ENCODE data around the gene MARCHF2. TPM values are rescaled to one million over a fixed set of nuclear protein-coding genes. Genes with fewer than 3 reads are reported as not detected.
"Not testable (repeated sequence)": the region's sequence is repeated elsewhere in the genome, so short reads cannot be mapped to it uniquely, and the experiment has no call there.

Gene MARCHF2
- total RNA-seq, 4 donors from 2014 or later: 86.1 to 381 (median 118) TPM

GRCh38 chr19:8401981-8402411 is 11.1 kb upstream of the MARCHF2 start:
- Histone ChIP-seq H3K9me3 (no peaks in the 10 kb centered on the region), H3K4me3 (no peak overlapping the region), H3K27ac (no peak overlapping the region), H3K4me1 (peaks cover 0 to 8% (median 4%) of the 10 kb centered on the region in 4 donors), H3K36me3 (peaks cover 0 to 23% (median 9%) of the 10 kb centered on the region in 4 donors), H3K27me3 (no peaks in the 10 kb centered on the region)
- DNase-seq: no peak
- no peak for TF ChIP-seq POLR2A (IDR thresholded peaks at IDR 0.05)
- no peak for TF ChIP-seq EP300 (IDR thresholded peaks at IDR 0.05; ENCODE audit: low read depth)
- TF ChIP-seq, protein P1, sequence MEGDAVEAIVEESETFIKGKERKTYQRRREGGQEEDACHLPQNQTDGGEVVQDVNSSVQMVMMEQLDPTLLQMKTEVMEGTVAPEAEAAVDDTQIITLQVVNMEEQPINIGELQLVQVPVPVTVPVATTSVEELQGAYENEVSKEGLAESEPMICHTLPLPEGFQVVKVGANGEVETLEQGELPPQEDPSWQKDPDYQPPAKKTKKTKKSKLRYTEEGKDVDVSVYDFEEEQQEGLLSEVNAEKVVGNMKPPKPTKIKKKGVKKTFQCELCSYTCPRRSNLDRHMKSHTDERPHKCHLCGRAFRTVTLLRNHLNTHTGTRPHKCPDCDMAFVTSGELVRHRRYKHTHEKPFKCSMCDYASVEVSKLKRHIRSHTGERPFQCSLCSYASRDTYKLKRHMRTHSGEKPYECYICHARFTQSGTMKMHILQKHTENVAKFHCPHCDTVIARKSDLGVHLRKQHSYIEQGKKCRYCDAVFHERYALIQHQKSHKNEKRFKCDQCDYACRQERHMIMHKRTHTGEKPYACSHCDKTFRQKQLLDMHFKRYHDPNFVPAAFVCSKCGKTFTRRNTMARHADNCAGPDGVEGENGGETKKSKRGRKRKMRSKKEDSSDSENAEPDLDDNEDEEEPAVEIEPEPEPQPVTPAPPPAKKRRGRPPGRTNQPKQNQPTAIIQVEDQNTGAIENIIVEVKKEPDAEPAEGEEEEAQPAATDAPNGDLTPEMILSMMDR (IDR thresholded peaks at IDR 0.05): no peak
- no peak for TF ChIP-seq POLR2AphosphoS5 (IDR thresholded peaks at IDR 0.05)
- intact Hi-C loops (cut with DNase I; ENCODE audit: low total_unique reads): no loop called here
- in situ Hi-C loops (cut with MboI; ENCODE audit: low pct_ligation_motif_present in 1 of 4, low pct_unique_long_range_greater_than_20kb in 1 of 4, low sequenced_read_pairs in 3 of 4): loop anchor here in 2 of 4 donors (10.0 to 25.0 kb wide), 2 partner anchors 47 to 110 kb away; partner anchors contain the start of genes PRAM1 (in 1 of the 2) and ZNF414 (in 1 of the 2)
- WGBS, 2 donors (ENCODE audit: low coverage in 1 of 2): 60 to 96% methylated on average over 2 to 21 of the region's 21 CpGs

DNA sequence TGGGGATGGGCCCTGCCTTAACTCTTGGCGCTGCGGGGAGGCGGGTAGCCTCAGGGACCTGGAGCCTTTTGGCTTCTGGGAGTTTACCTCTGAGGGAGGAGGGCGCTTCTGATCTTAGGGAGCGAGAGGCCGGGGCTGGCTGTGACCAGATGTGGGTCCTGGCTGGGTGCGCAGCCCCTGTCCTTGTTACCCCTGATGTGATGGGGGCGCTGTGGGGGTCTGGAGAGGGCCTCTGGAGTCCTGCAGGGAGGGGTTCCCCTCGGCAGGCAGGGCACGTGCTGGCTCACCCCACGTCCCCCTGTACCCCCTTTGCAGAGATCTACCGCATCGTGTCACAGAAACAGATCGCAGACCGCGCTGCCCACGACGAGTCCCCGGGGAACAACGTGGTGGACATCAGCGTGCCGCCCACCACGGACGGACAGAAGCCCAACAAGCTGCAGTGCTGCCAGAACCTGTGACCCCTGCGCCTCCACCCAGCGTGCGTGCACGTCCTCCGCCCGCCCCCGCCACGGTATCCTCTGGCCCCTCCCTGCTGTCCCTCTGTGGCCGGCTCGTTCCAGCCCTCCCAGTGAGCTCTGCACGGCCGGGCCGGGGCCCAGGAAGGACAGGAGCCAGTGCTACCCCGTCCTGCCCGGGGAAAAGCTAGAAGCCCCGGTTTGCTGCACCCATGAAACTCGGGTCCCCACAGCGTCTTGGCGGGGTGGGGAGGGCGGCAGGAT is 9.8 kb upstream of the MARCHF2 start:
- 90 to 100% methylated on average over 1 to 44 of the region's 44 CpGs for WGBS, 2 donors (ENCODE audit: low coverage in 1 of 2)
- Histone ChIP-seq H3K36me3 (peaks cover 0 to 23% (median 9%) of the 10 kb centered on the region in 4 donors), H3K27ac (peak overlapping the region in 1 of 4 donors; percentile 17), H3K27me3 (no peaks in the 10 kb centered on the region), H3K4me3 (no peak overlapping the region), H3K4me1 (no peaks in the 10 kb centered on the region), H3K9me3 (no peaks in the 10 kb centered on the region)
- TF ChIP-seq POLR2AphosphoS5 (IDR thresholded peaks at IDR 0.05) (no peak), POLR2A (IDR thresholded peaks at IDR 0.05) (no peak), EP300 (IDR thresholded peaks at IDR 0.05; ENCODE audit: low read depth) (no peak)
- TF ChIP-seq, protein P1 (IDR thresholded peaks at IDR 0.05): no peak
- intact Hi-C loops (cut with DNase I; ENCODE audit: low total_unique reads): no loop called here
- in situ Hi-C loops (cut with MboI; ENCODE audit: low pct_ligation_motif_present in 1 of 4, low pct_unique_long_range_greater_than_20kb in 1 of 4, low sequenced_read_pairs in 3 of 4): loop anchor here in 2 of 4 donors (10.0 to 25.0 kb wide), 2 partner anchors 48 to 109 kb away; partner anchors contain the start of genes PRAM1 (in 1 of the 2) and ZNF414 (in 1 of the 2)
- no peak for DNase-seq

- Histone ChIP-seq H3K36me3 (peaks cover 0 to 23% (median 9%) of the 10 kb centered on the region in 4 donors), H3K4me3 (no peak overlapping the region), H3K4me1 (no peaks in the 10 kb centered on the region), H3K9me3 (no peaks in the 10 kb centered on the region), H3K27ac (peak overlapping the region in 1 of 4 donors; percentile 17), H3K27me3 (no peaks in the 10 kb centered on the region)
- in situ Hi-C loops (cut with MboI; ENCODE audit: low pct_ligation_motif_present in 1 of 4, low pct_unique_long_range_greater_than_20kb in 1 of 4, low sequenced_read_pairs in 3 of 4): loop anchor here in 2 of 4 donors (10.0 to 25.0 kb wide), 2 partner anchors 49 to 109 kb away; partner anchors contain the start of genes PRAM1 (in 1 of the 2) and ZNF414 (in 1 of the 2)
- intact Hi-C loops (cut with DNase I; ENCODE audit: low total_unique reads): no loop called here
- TF ChIP-seq POLR2AphosphoS5 (IDR thresholded peaks at IDR 0.05): no peak
- no peak for TF ChIP-seq POLR2A (IDR thresholded peaks at IDR 0.05)
- no peak for TF ChIP-seq EP300 (IDR thresholded peaks at IDR 0.05; ENCODE audit: low read depth)
- TF ChIP-seq, protein P1 (IDR thresholded peaks at IDR 0.05): no peak
- 64 to 84% methylated on average over 6 to 23 of the region's 24 CpGs for WGBS, 2 donors (ENCODE audit: low coverage in 1 of 2)
- no peak for DNase-seq
Measured at GRCh38 chr19:8403820-8404109, 9.3 kb upstream of the MARCHF2 start.

GRCh38 chr19:8404391-8405151 is 8.5 kb upstream of the MARCHF2 start:
- TF ChIP-seq POLR2AphosphoS5 (IDR thresholded peaks at IDR 0.05) (no peak), EP300 (IDR thresholded peaks at IDR 0.05; ENCODE audit: low read depth) (no peak)
- TF ChIP-seq, protein P1 (IDR thresholded peaks at IDR 0.05): no peak
- no peak overlapping the region for H3K27ac ChIP-seq
- intact Hi-C loops (cut with DNase I; ENCODE audit: low total_unique reads) (no loop called here), in situ Hi-C loops (cut with MboI; ENCODE audit: low pct_ligation_motif_present in 1 of 4, low pct_unique_long_range_greater_than_20kb in 1 of 4, low sequenced_read_pairs in 3 of 4) (loop anchor here in 2 of 4 donors (10.0 to 25.0 kb wide), 2 partner anchors 50 to 108 kb away; partner anchors contain the start of genes PRAM1 (in 1 of the 2) and ZNF414 (in 1 of the 2))
- no peaks in the 10 kb centered on the region for H3K27me3 ChIP-seq
- peaks cover 0 to 23% (median 9%) of the 10 kb centered on the region in 4 donors for H3K36me3 ChIP-seq
- no peaks in the 10 kb centered on the region for H3K4me1 ChIP-seq
- H3K4me3 ChIP-seq: no peak overlapping the region
- H3K9me3 ChIP-seq: no peaks in the 10 kb centered on the region
- DNase-seq: no peak
- 92 to 100% methylated on average over 1 to 17 of the region's 18 CpGs for WGBS, 2 donors (ENCODE audit: low coverage in 1 of 2)

- 67 to 74% methylated on average over 11 to 13 of the region's 13 CpGs for WGBS, 2 donors (ENCODE audit: low coverage in 1 of 2)
- intact Hi-C loops (cut with DNase I; ENCODE audit: low total_unique reads); H3K9me3 ChIP-seq; H3K27me3 ChIP-seq; DNase-seq; H3K4me3 ChIP-seq; H3K36me3 ChIP-seq; H3K27ac ChIP-seq: not testable (repeated sequence)
- peaks cover 6 to 36% (median 10%) of the 10 kb centered on the region in 4 donors for H3K4me1 ChIP-seq
- in situ Hi-C loops (cut with MboI; ENCODE audit: low pct_ligation_motif_present in 1 of 4, low pct_unique_long_range_greater_than_20kb in 1 of 4, low sequenced_read_pairs in 3 of 4): loop anchor here in 2 of 4 donors (10.0 to 25.0 kb wide), 2 partner anchors 94 to 102 kb away; partner anchors contain the start of genes PRAM1 (in 2 of the 2) and ZNF414 (in 1 of the 2)
Measured at GRCh38 chr19:8410718-8411117, 2.4 kb upstream of the MARCHF2 start.

Measured in transverse colon (tissue), 4 donors.